K562 (cell line): ENCODE measurements around the gene LRRTM4. TPM values are rescaled to one million over a fixed set of nuclear protein-coding genes. Genes with fewer than 3 reads are reported as not detected.
"Not testable (repeated sequence)": the region's sequence is repeated elsewhere in the genome, so short reads cannot be mapped to it uniquely, and the experiment has no call there.

Source experiments
- ATAC-seq: fragments of 200-7000 bp; cut with Tn5 transposase; 3 replicates; pipeline ENCODE4 v1.9.1; 2020; ENCODE audit warnings: moderate library complexity
- BruUV-seq: library from RNA; stranded (reverse); fragments of 400-500 nt; replicated peaks from 2 replicates; lab custom pipeline; 2021; lab: Mats Ljungman, UMichigan
- CTCF ChIA-PET: fragments of 300-600 bp; formaldehyde crosslinking; extraction: SDS; loops from one replicate; lab custom pipeline; 2021; ENCODE audit warnings: low intra/inter-chr PET ratio; lab: Yijun Ruan, JAX
- POLR2A ChIA-PET: fragments of 300-600, 350-650 bp; sonication (Branson Sonifier 250); formaldehyde crosslinking; extraction: SDS; loops from one replicate; lab custom pipeline; 2021; ENCODE audit warnings: antibody characterized with exemption, inconsistent platforms; lab: Yijun Ruan, JAX
- DNase-seq, 4 experiments: peaks; one replicate each; pipeline versions ENCODE4 v3.0.0 to v3.0.0-alpha.2; 2011 to 2018; ENCODE audit warnings: low spot score in 3 of 4, mixed read lengths in 3 of 4; ENCODE audit errors: extremely low read depth in 1 of 4
- FAIRE-seq: peaks from 2 replicates; lab custom pipeline; 2011; peaks lifted over from hg19 to GRCh38; lab: Jason Lieb, UNC
- H2AFZ ChIP-seq: 2 replicates; pipeline ENCODE4 v1.6.0; 2011; ENCODE audit warnings: low read depth, low read length, control low read depth, inconsistent platforms
- H3K27ac ChIP-seq: fragments of 200-600 bp; 3 replicates; pipeline ENCODE4 v1.8.0; 2011; ENCODE audit warnings: low read depth, mild to moderate bottlenecking, control low read depth, inconsistent platforms, low read length, moderate library complexity, mixed read lengths; ENCODE audit errors: extremely low read depth
- H3K27me3 ChIP-seq, 2 experiments: fragments of 300-600 bp in 1 of 2; 2 replicates in 1 of 2; 3 replicates in 1 of 2; pipeline versions ENCODE4 v1.6.0 to v1.8.0; 2011; ENCODE audit warnings: inconsistent platforms in 2 of 2, low read length in 2 of 2, mild to moderate bottlenecking in 1 of 2, mixed read lengths in 1 of 2, moderate library complexity in 1 of 2; ENCODE audit not compliant: control insufficient read depth in 2 of 2, insufficient read depth in 2 of 2
- H3K36me3 ChIP-seq: fragments of 300-600 bp; 3 replicates; pipeline ENCODE4 v1.8.0; 2011; ENCODE audit warnings: mild to moderate bottlenecking, low read length, inconsistent platforms; ENCODE audit not compliant: control insufficient read depth, insufficient read depth
- H3K4me1 ChIP-seq, 2 experiments: fragments of 200-600 bp in 1 of 2; replicated peaks in 1 of 2; 2 replicates in 1 of 2; 3 replicates in 1 of 2; pipeline versions ENCODE4 v1.5.1 to v1.8.0; 2011; ENCODE audit warnings: inconsistent platforms in 2 of 2, low read length in 2 of 2, mild to moderate bottlenecking in 1 of 2, mixed read lengths in 1 of 2, moderate library complexity in 1 of 2; ENCODE audit not compliant: control insufficient read depth in 2 of 2, insufficient read depth in 2 of 2
- H3K4me2 ChIP-seq: 2 replicates; pipeline ENCODE4 v1.6.1; 2011; ENCODE audit warnings: low read length, control low read depth, inconsistent platforms, mixed read lengths; ENCODE audit not compliant: insufficient read depth
- H3K4me3 ChIP-seq: fragments of 200-600 bp; sonication (generic), shearing (Covaris generic); 2 replicates; pipeline ENCODE4 v1.5.1; 2016; ENCODE audit warnings: control low read depth, inconsistent platforms
- H3K79me2 ChIP-seq: fragments of 200-600 bp; 3 replicates; pipeline ENCODE4 v1.8.0; 2011; ENCODE audit warnings: low read length, inconsistent platforms; ENCODE audit not compliant: control insufficient read depth, insufficient read depth
- H3K9ac ChIP-seq, 2 experiments: 2 replicates each; pipeline versions ENCODE4 v1.6.0 to v1.6.1; 2011; ENCODE audit warnings: low read depth in 2 of 2, low read length in 2 of 2, control low read depth in 1 of 2, inconsistent platforms in 1 of 2, mild to moderate bottlenecking in 1 of 2, mixed read lengths in 1 of 2; ENCODE audit not compliant: insufficient read depth in 1 of 2
- H3K9me1 ChIP-seq: one replicate; pipeline ENCODE4 v1.6.0; 2011; ENCODE audit warnings: inconsistent platforms, mild to moderate bottlenecking, low read length, moderate library complexity; ENCODE audit not compliant: control insufficient read depth, insufficient read depth
- H3K9me3 ChIP-seq: replicated peaks from 2 replicates; pipeline ENCODE4 v1.5.1; 2011; ENCODE audit warnings: low read depth, low read length, inconsistent platforms; ENCODE audit not compliant: control insufficient read depth, insufficient read depth
- H4K20me1 ChIP-seq: replicated peaks from 2 replicates; pipeline ENCODE4 v1.6.1; 2011; ENCODE audit warnings: low read length, inconsistent platforms, mixed read lengths; ENCODE audit not compliant: control insufficient read depth, insufficient read depth
- EGR1 ChIP-seq: fragments of 450-650 bp; conservative IDR thresholded peaks from 2 replicates; pipeline ENCODE4 v1.6.1; 2017; ENCODE audit warnings: mild to moderate bottlenecking
- HES1 ChIP-seq: fragments of 450-650 bp; IDR thresholded peaks from 2 replicates; pipeline ENCODE4 v1.6.1; 2016; ENCODE audit warnings: low read depth, mild to moderate bottlenecking, moderate library complexity
- TEAD1 ChIP-seq, 2 experiments: fragments of 450-650 bp in 1 of 2; sonication (generic) in 1 of 2; formaldehyde crosslinking; IDR thresholded peaks; 2 replicates each; pipeline versions ENCODE4 v1.4.0 to v1.8.0; 2020 to 2022; ENCODE audit warnings: mild to moderate bottlenecking in 2 of 2, missing genetic modification reagents in 1 of 2
- THAP12 ChIP-seq: fragments of 250-450 bp; sonication (Bioruptor Pico); IDR thresholded peaks from 2 replicates; pipeline ENCODE4 v1.9.0; 2021; ENCODE audit warnings: mild to moderate bottlenecking, inconsistent platforms
- THRA ChIP-seq: fragments of 450-650 bp; IDR thresholded peaks from 2 replicates; pipeline ENCODE4 v1.6.1; 2017; ENCODE audit warnings: mild to moderate bottlenecking, moderate library complexity
- ZNF431 ChIP-seq: sonication (generic); formaldehyde crosslinking; IDR thresholded peaks from 2 replicates; pipeline ENCODE4 v1.8.0; 2022; ENCODE audit warnings: mild to moderate bottlenecking, missing genetic modification reagents
- WGBS: fragments of 100-300 bp; shearing (Covaris generic); methylation state at CpG from one replicate; pipeline ENCODE4 v1.1.6; 2016; ENCODE audit warnings: low coverage, mixed read lengths; ENCODE audit not compliant: insufficient coverage; ENCODE audit errors: missing lambda C conversion rate; 5-methylcytosine and 5-hydroxymethylcytosine counted together
- in situ Hi-C: fragments of 300-500 bp; cut with MboI; formaldehyde crosslinking; loops from 4 replicates; pipeline ENCODE4 v1.15.0; 2018; ENCODE audit warnings: inconsistent platforms, mixed read lengths
- intact Hi-C: fragments of 100-400 bp; cut with micrococcal nuclease; formaldehyde crosslinking; loops from 2 replicates; pipeline ENCODE4 v1.14.2; 2022
- polyA plus RNA-seq, 8 experiments: library from polyadenylated mRNA; depleted of rRNA in 4 of 8; stranded (reverse) in 5 of 8; unstranded in 3 of 8; fragments of >200 nt; fragmentation: Nextera tagmentation in 2 of 8; fragmentation: Illumina TruSeq in 1 of 8; extraction: Ambion mirVana in 2 of 8; extraction: Trizol in 1 of 8; gene quantifications; 2 replicates each; pipeline versions ENCODE4 v1.2.1 to v1.2.3, GENCODE V29; 2011 to 2014; ENCODE audit warnings: inconsistent platforms in 1 of 8, missing spikeins in 1 of 8
- total RNA-seq, 7 experiments: library from RNA; depleted of rRNA in 6 of 7; stranded (reverse); fragments of >200 nt in 6 of 7; fragmentation: Illumina TruSeq in 2 of 7; extraction: Trizol in 2 of 7; gene quantifications; 2 replicates each; pipeline versions ENCODE4 v1.2.1 to v1.2.3, GENCODE V29; 2011 to 2021; ENCODE audit warnings: low replicate concordance in 1 of 7

LRRTM4 gene
- total and polyA plus RNA-seq, 9 of the 15 experiments (the other 6 are each of a cell fraction or from before 2014, with no cell fraction given), result 0.04 TPM; not detected in 6

GRCh38 chr2:77045456-77045855 lies 476.7 kb downstream of the LRRTM4 start:
- in situ Hi-C loops, H3K9me3 ChIP-seq, H2AFZ ChIP-seq, FAIRE-seq, ATAC-seq, H3K4me2 ChIP-seq, intact Hi-C loops, H3K9ac ChIP-seq, POLR2A ChIA-PET, H3K27ac ChIP-seq, H3K4me3 ChIP-seq, H3K4me1 ChIP-seq, BruUV-seq, H3K79me2 ChIP-seq, H4K20me1 ChIP-seq, DNase-seq, H3K9me1 ChIP-seq, H3K36me3 ChIP-seq, CTCF ChIA-PET, H3K27me3 ChIP-seq: not testable (repeated sequence)
- peak; percentile 57; the same call in 1 of the 2 replicates for TF ChIP-seq ZNF431 (CRISPR knock-in tag)
- 4% methylated on average over 2 of the region's 2 CpGs for WGBS

DNA sequence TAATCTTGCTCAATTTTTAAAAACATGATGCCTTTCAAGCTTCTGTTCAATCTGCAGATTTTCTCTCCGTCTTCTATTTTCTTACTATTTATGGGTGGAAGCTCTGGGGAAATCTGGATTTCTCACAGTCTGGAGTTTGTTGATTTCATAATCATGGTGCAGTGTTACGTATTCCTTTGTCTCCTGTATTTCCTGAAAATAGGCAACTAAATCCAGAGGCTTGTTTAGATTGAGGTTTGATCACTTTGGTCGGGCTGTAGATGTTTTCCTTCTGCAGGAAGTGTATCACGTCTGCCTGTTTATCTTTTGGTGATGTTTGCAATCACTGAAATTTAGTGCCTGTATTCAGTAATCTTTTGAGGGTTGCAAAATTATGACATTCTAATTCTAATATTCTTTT lies 487.7 kb downstream of the LRRTM4 start:
- BruUV-seq, result no TSS peak
- H3K79me2 ChIP-seq, result no peaks in the 10 kb centered on the region
- CTCF ChIA-PET, result no interaction called here
- no peak for DNase-seq
- no peaks in the 10 kb centered on the region; the same call in 1 of the 2 replicates for H3K9me3 ChIP-seq
- intact Hi-C loops (no loop called here), in situ Hi-C loops (no loop called here)
- no peaks in the 10 kb centered on the region for H3K4me1 ChIP-seq
- no peaks in the 10 kb centered on the region for H3K27me3 ChIP-seq
- no peak overlapping the region for H2AFZ ChIP-seq
- no peak for FAIRE-seq
- POLR2A ChIA-PET, result no interaction called here
- no peak overlapping the region for H3K9ac ChIP-seq
- no peaks in the 10 kb centered on the region for H3K9me1 ChIP-seq
- H4K20me1 ChIP-seq, result no peaks in the 10 kb centered on the region
- H3K4me3 ChIP-seq, result no peak overlapping the region
- no peak overlapping the region for H3K27ac ChIP-seq
- no peak for ATAC-seq
- H3K36me3 ChIP-seq, result no peaks in the 10 kb centered on the region
- 0% methylated on average over 4 of the region's 4 CpGs for WGBS
- no peak overlapping the region for H3K4me2 ChIP-seq
- TF ChIP-seq EGR1 (no peak), THAP12 (CRISPR knock-in tag) (no peak), THRA (no peak), HES1 (no peak), TEAD1 (CRISPR knock-in tag; IDR thresholded peaks at IDR 0.05) (no peak)
